ENCODE data around the gene AADAT.

AADAT gene

GRCh38 chr4:170137466-170137865, 47.7 kb upstream of the AADAT start:
- Histone ChIP-seq H3K4me2 (ENCODE audit: low read length) (no peak overlapping the region), H3K4me3 (ENCODE audit: low read length) (no peak overlapping the region), H3K27me3 (ENCODE audit: control insufficient read depth, low read length) (peaks cover 3% of the 10 kb centered on the region), H3K79me2 (ENCODE audit: control insufficient read depth, low read length) (no peaks in the 10 kb centered on the region), H3K9me3 (ENCODE audit: control insufficient read depth, insufficient read depth, low read length) (no peaks in the 10 kb centered on the region), H3K4me1 (ENCODE audit: control insufficient read depth, low read length) (no peaks in the 10 kb centered on the region), H3K27ac (ENCODE audit: low read depth, low read length) (no peak overlapping the region), H4K20me1 (ENCODE audit: control insufficient read depth, insufficient read depth, low read depth, low read length) (no peaks in the 10 kb centered on the region), H3K36me3 (ENCODE audit: control insufficient read depth, low read length) (no peaks in the 10 kb centered on the region), H3K9me2 (replicated peaks; ENCODE audit: control insufficient read depth, low read length) (no peaks in the 10 kb centered on the region), H3F3A (ENCODE audit: control insufficient read depth, insufficient read depth) (no peaks in the 10 kb centered on the region)
- TF ChIP-seq CTCF (IDR thresholded peaks at IDR 0.05; ENCODE audit: low read depth, low read length, poor library complexity, severe bottlenecking) (no peak), EZH2phosphoT487 (IDR thresholded peaks at IDR 0.05; ENCODE audit: borderline replicate concordance, low read length) (no peak)

- TF ChIP-seq EZH2phosphoT487 (IDR thresholded peaks at IDR 0.05; ENCODE audit: borderline replicate concordance, low read length) (no peak), CTCF (IDR thresholded peaks at IDR 0.05; ENCODE audit: low read depth, low read length, poor library complexity, severe bottlenecking) (no peak)
- H3K9me2 ChIP-seq (replicated peaks; ENCODE audit: control insufficient read depth, low read length): no peaks in the 10 kb centered on the region
- H3K4me1 ChIP-seq (ENCODE audit: control insufficient read depth, low read length): no peaks in the 10 kb centered on the region
- H3K9me3 ChIP-seq (ENCODE audit: control insufficient read depth, insufficient read depth, low read length): no peaks in the 10 kb centered on the region
- H3K79me2 ChIP-seq (ENCODE audit: control insufficient read depth, low read length): no peaks in the 10 kb centered on the region
- H3K36me3 ChIP-seq (ENCODE audit: control insufficient read depth, low read length): no peaks in the 10 kb centered on the region
- no peaks in the 10 kb centered on the region for H3F3A ChIP-seq (ENCODE audit: control insufficient read depth, insufficient read depth)
- no peak overlapping the region for H3K27ac ChIP-seq (ENCODE audit: low read depth, low read length)
- H3K27me3 ChIP-seq (ENCODE audit: control insufficient read depth, low read length): no peaks in the 10 kb centered on the region
- no peaks in the 10 kb centered on the region for H4K20me1 ChIP-seq (ENCODE audit: control insufficient read depth, insufficient read depth, low read depth, low read length)
- H3K4me2 ChIP-seq (ENCODE audit: low read length): no peak overlapping the region
- no peak overlapping the region for H3K4me3 ChIP-seq (ENCODE audit: low read length)
These were observed 45.1 kb upstream of the AADAT start for GRCh38 chr4:170134821-170135220.

GRCh38 chr4:170128219-170128804, 38.6 kb upstream of the AADAT start:
- Histone ChIP-seq H3K4me2 (ENCODE audit: low read length) (no peak overlapping the region), H3K79me2 (ENCODE audit: control insufficient read depth, low read length) (no peaks in the 10 kb centered on the region), H3K4me3 (ENCODE audit: low read length) (no peak overlapping the region), H3F3A (ENCODE audit: control insufficient read depth, insufficient read depth) (no peaks in the 10 kb centered on the region), H3K27me3 (ENCODE audit: control insufficient read depth, low read length) (no peaks in the 10 kb centered on the region), H3K36me3 (ENCODE audit: control insufficient read depth, low read length) (no peaks in the 10 kb centered on the region), H3K9me2 (replicated peaks; ENCODE audit: control insufficient read depth, low read length) (no peaks in the 10 kb centered on the region), H4K20me1 (ENCODE audit: control insufficient read depth, insufficient read depth, low read depth, low read length) (no peaks in the 10 kb centered on the region), H3K4me1 (ENCODE audit: control insufficient read depth, low read length) (no peaks in the 10 kb centered on the region), H3K9me3 (ENCODE audit: control insufficient read depth, insufficient read depth, low read length) (no peaks in the 10 kb centered on the region), H3K27ac (ENCODE audit: low read depth, low read length) (no peak overlapping the region)
- TF ChIP-seq EZH2phosphoT487 (IDR thresholded peaks at IDR 0.05; ENCODE audit: borderline replicate concordance, low read length): no peak
- TF ChIP-seq CTCF (IDR thresholded peaks at IDR 0.05; ENCODE audit: low read depth, low read length, poor library complexity, severe bottlenecking): no peak

All from DOHH2 (cell line).